GM23338 (cell line): ENCODE data around the gene LLGL2.

Source experiments
- CTCF ChIP-seq, 2 experiments: fragments of 200-600 bp in 1 of 2; sonication (generic) in 1 of 2; conservative IDR thresholded peaks; 2 replicates each; pipeline versions ENCODE4 v1.5.1 to v1.6.1; 2016 to 2017; ENCODE audit warnings: antibody characterized with exemption in 2 of 2, low read depth in 2 of 2, mild to moderate bottlenecking in 2 of 2, moderate library complexity in 1 of 2
- EZH2 ChIP-seq: fragments of 200-600 bp; sonication (generic); IDR thresholded peaks from one replicate; pipeline ENCODE4 v1.8.0; 2017; ENCODE audit warnings: antibody characterized with exemption, mild to moderate bottlenecking, low read depth; ENCODE audit not compliant: unreplicated experiment
- JUNB ChIP-seq: IDR thresholded peaks from one replicate; pipeline ENCODE4 v1.6.1; 2016; ENCODE audit warnings: antibody characterized with exemption; ENCODE audit not compliant: unreplicated experiment
- POLR2AphosphoS5 ChIP-seq: IDR thresholded peaks from 2 replicates; pipeline ENCODE4 v1.6.1; 2016; ENCODE audit warnings: antibody characterized with exemption, low read depth

- TF ChIP-seq JUNB (no peak), CTCF (conservative IDR thresholded peaks at IDR 0.05; ENCODE audit: low read depth in 2 of 2) (no peak), EZH2 (no peak), POLR2AphosphoS5 (no peak)
Measured at GRCh38 chr17:75555679-75556153, 30.2 kb downstream of the LLGL2 start.
